Prostate gland (tissue), 1 donor: ENCODE data around the gene CYSRT1.

Experiments
- POLR2A ChIP-seq: fragments of 450-650 bp; IDR thresholded peaks from one replicate; pipeline ENCODE4 v1.6.1; 2016; ENCODE audit warnings: antibody characterized with exemption, mild to moderate bottlenecking
- POLR2AphosphoS5 ChIP-seq: sonication (generic); formaldehyde crosslinking; IDR thresholded peaks from one replicate; pipeline ENCODE4 v1.6.1; 2017; ENCODE audit warnings: antibody characterized with exemption

GRCh38 chr9:137226338-137227053 is 1.5 kb downstream of the CYSRT1 start:
- TF ChIP-seq POLR2AphosphoS5 (no peak), POLR2A (no peak)
